ENCODE data around the gene FOXD4L6. TPM values are rescaled to one million over a fixed set of nuclear protein-coding genes. Genes with fewer than 3 reads are reported as not detected.
"Not testable (repeated sequence)": the region's sequence is repeated elsewhere in the genome, so short reads cannot be mapped to it uniquely, and the experiment has no call there.

The FOXD4L6 gene
- total RNA-seq, 1 experiment from 2014 or later: 0.54 TPM

DNA sequence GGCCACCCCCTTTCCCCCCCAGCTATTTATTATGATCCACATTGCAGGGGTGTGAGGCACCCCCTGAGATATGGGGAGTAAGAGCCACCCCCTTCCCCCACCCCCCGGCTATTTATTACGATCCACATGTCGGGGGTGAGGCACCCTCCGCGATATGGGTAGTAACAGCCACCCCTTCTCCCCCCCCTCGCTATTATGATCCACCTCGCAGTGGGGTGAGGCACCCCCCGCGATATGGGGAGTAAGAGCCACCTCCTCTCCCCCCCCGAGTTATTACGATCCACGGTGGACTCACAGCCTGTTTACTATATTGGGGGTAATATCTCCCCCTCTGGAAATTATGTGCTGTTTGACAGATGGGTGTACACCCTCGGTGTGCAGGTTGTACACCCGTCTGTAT is 15.1 kb downstream of the FOXD4L6 start:
- H2AFZ ChIP-seq (ENCODE audit: low read depth, low read length, poor library complexity, severe bottlenecking); H3K4me3 ChIP-seq (replicated peaks in 1 of 2; ENCODE audit: low read depth in 1 of 2, low read length in 2 of 2); intact Hi-C loops (cut with micrococcal nuclease); BruUV-seq (replicated peaks); H3K27ac ChIP-seq (ENCODE audit: low read depth, low read length); RAD21 ChIA-PET (ENCODE audit: low non-redundant PET in 1 of 2, low total read pairs in 2 of 2, uncharacterized antibody in 2 of 2, unreplicated experiment in 2 of 2); H3K79me2 ChIP-seq (ENCODE audit: insufficient read depth, low read length); DNase-seq (ENCODE audit: low read depth, low spot score); H3K4me1 ChIP-seq (ENCODE audit: control insufficient read depth in 1 of 2, insufficient read depth in 2 of 2, low read length in 2 of 2); H3K36me3 ChIP-seq (ENCODE audit: control insufficient read depth in 1 of 2, insufficient read depth in 2 of 2, low read length in 2 of 2); H3K9ac ChIP-seq (ENCODE audit: low read length); H3K27me3 ChIP-seq (ENCODE audit: insufficient read depth, low read length); H3K9me3 ChIP-seq (ENCODE audit: control insufficient read depth in 1 of 2, insufficient read depth in 1 of 2, low read depth in 1 of 2, low read length in 2 of 2); H3K9me2 ChIP-seq (ENCODE audit: insufficient read depth); ATAC-seq; CTCF ChIA-PET; POLR2A ChIA-PET; H4K20me1 ChIP-seq (ENCODE audit: insufficient read depth); H3K4me2 ChIP-seq (ENCODE audit: low read length): not testable (repeated sequence)

DNA sequence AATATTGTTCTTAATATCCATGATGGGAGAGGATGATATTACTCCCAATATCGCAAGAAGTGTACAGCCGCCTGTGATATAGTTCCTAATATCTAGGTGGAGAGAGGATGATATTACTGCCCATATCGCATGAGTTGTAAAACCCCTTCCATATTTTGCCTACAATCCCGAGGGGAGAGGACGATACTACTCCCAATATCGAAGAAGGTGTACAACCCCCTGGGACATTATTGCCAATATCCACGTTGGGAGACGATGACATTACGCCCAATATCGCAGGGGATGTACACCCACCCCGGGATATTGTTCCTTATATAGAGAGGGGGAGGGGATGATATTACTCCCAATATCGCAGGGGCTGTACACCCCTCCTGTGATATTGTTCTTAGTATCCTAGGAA is 17.1 kb downstream of the FOXD4L6 start:
- H4K20me1 ChIP-seq (ENCODE audit: insufficient read depth); H3K79me2 ChIP-seq (ENCODE audit: insufficient read depth, low read length); intact Hi-C loops (cut with micrococcal nuclease); ATAC-seq; H3K4me3 ChIP-seq (replicated peaks in 1 of 2; ENCODE audit: low read depth in 1 of 2, low read length in 2 of 2); H3K9me3 ChIP-seq (ENCODE audit: control insufficient read depth in 1 of 2, insufficient read depth in 1 of 2, low read depth in 1 of 2, low read length in 2 of 2); H3K27ac ChIP-seq (ENCODE audit: low read depth, low read length); RAD21 ChIA-PET (ENCODE audit: low non-redundant PET in 1 of 2, low total read pairs in 2 of 2, uncharacterized antibody in 2 of 2, unreplicated experiment in 2 of 2); CTCF ChIA-PET; BruUV-seq (replicated peaks); H3K27me3 ChIP-seq (ENCODE audit: insufficient read depth, low read length); H3K4me2 ChIP-seq (ENCODE audit: low read length); H2AFZ ChIP-seq (ENCODE audit: low read depth, low read length, poor library complexity, severe bottlenecking); H3K36me3 ChIP-seq (ENCODE audit: control insufficient read depth in 1 of 2, insufficient read depth in 2 of 2, low read length in 2 of 2); H3K9me2 ChIP-seq (ENCODE audit: insufficient read depth); H3K4me1 ChIP-seq (ENCODE audit: control insufficient read depth in 1 of 2, insufficient read depth in 2 of 2, low read length in 2 of 2); H3K9ac ChIP-seq (ENCODE audit: low read length); POLR2A ChIA-PET; DNase-seq (ENCODE audit: low read depth, low spot score): not testable (repeated sequence)

DNA sequence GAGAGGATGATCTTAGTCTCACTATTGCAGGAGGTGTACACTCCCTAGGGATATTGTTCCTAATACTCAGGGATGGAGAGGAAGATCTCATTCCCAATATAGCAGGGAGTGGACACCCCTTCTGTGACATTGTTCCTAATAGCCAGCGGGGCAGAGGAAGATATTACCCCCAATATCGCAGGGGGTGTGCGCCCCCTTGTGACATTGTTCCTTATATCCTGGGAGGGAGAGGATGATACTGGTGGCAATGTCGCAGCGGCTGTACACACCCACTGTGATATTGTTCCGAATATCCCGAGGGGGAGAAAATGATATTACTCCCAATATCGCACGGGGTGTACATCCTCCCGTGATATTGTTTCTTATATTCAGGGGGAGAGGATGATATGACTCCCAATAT is 17.6 kb downstream of the FOXD4L6 start:
- H3K9me2 ChIP-seq (ENCODE audit: insufficient read depth); BruUV-seq (replicated peaks); H3K27ac ChIP-seq (ENCODE audit: low read depth, low read length); RAD21 ChIA-PET (ENCODE audit: low non-redundant PET in 1 of 2, low total read pairs in 2 of 2, uncharacterized antibody in 2 of 2, unreplicated experiment in 2 of 2); H3K79me2 ChIP-seq (ENCODE audit: insufficient read depth, low read length); CTCF ChIA-PET; H3K27me3 ChIP-seq (ENCODE audit: insufficient read depth, low read length); H3K9me3 ChIP-seq (ENCODE audit: control insufficient read depth in 1 of 2, insufficient read depth in 1 of 2, low read depth in 1 of 2, low read length in 2 of 2); H3K4me3 ChIP-seq (replicated peaks in 1 of 2; ENCODE audit: low read depth in 1 of 2, low read length in 2 of 2); ATAC-seq; H3K4me1 ChIP-seq (ENCODE audit: control insufficient read depth in 1 of 2, insufficient read depth in 2 of 2, low read length in 2 of 2); DNase-seq (ENCODE audit: low read depth, low spot score); H3K36me3 ChIP-seq (ENCODE audit: control insufficient read depth in 1 of 2, insufficient read depth in 2 of 2, low read length in 2 of 2); H2AFZ ChIP-seq (ENCODE audit: low read depth, low read length, poor library complexity, severe bottlenecking); H3K4me2 ChIP-seq (ENCODE audit: low read length); H3K9ac ChIP-seq (ENCODE audit: low read length); H4K20me1 ChIP-seq (ENCODE audit: insufficient read depth); intact Hi-C loops (cut with micrococcal nuclease); POLR2A ChIA-PET: not testable (repeated sequence)
- TF ChIP-seq RAD21 (IDR thresholded peaks at IDR 0.05; ENCODE audit: low read depth): 0 out of 2 replicates have a peak, but pooled peaks have one; percentile 13

DNA sequence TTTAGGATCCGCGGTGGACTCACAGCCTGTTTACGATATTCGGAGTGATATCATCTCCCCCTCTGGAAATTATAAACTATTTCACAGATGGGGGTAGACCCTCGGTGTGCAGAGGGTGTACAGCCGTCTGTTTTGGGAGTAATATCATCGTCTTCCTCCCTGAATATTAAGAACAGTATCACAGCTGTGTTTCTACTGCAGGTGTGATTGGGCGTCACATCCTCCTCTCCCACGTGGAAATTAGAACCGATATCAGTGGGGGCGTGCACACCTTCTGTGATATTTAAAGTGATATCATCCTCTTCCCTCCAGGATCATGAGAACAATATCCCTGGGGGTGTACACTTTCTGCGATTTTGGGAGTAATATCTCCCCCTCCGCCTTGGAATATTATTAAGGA is 19.2 kb downstream of the FOXD4L6 start:
- H3K4me1 ChIP-seq (ENCODE audit: control insufficient read depth in 1 of 2, insufficient read depth in 2 of 2, low read length in 2 of 2); H2AFZ ChIP-seq (ENCODE audit: low read depth, low read length, poor library complexity, severe bottlenecking); POLR2A ChIA-PET; DNase-seq (ENCODE audit: low read depth, low spot score); H3K36me3 ChIP-seq (ENCODE audit: control insufficient read depth in 1 of 2, insufficient read depth in 2 of 2, low read length in 2 of 2); H3K9me2 ChIP-seq (ENCODE audit: insufficient read depth); RAD21 ChIA-PET (ENCODE audit: low non-redundant PET in 1 of 2, low total read pairs in 2 of 2, uncharacterized antibody in 2 of 2, unreplicated experiment in 2 of 2); H3K9me3 ChIP-seq (ENCODE audit: control insufficient read depth in 1 of 2, insufficient read depth in 1 of 2, low read depth in 1 of 2, low read length in 2 of 2); H3K9ac ChIP-seq (ENCODE audit: low read length); H3K27me3 ChIP-seq (ENCODE audit: insufficient read depth, low read length); CTCF ChIA-PET; H3K79me2 ChIP-seq (ENCODE audit: insufficient read depth, low read length); H3K27ac ChIP-seq (ENCODE audit: low read depth, low read length); H3K4me2 ChIP-seq (ENCODE audit: low read length); intact Hi-C loops (cut with micrococcal nuclease); H4K20me1 ChIP-seq (ENCODE audit: insufficient read depth); H3K4me3 ChIP-seq (replicated peaks in 1 of 2; ENCODE audit: low read depth in 1 of 2, low read length in 2 of 2); BruUV-seq (replicated peaks): not testable (repeated sequence)
- peak; percentile 53 for ATAC-seq

DNA sequence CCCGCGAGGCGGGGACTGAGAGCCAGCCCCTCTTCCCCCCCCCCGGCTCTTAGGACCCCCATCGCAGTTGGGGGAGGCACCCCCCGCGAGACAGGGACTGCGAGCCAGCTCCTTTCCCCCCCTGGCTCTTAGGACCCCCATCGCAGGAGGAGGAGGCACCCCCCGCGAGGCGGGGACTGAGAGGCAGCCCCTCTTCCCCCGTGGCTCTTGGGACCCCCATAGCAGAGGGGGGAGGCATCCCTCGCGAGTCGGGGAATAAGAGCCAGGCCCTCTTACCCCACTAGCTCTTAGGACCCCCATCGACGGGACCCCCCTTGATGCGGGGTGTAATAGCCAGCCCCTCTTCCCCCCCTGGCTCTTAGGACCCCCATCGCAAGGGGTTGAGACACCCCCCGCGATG is 19.7 kb downstream of the FOXD4L6 start:
- H3K9me3 ChIP-seq (ENCODE audit: control insufficient read depth in 1 of 2, insufficient read depth in 1 of 2, low read depth in 1 of 2, low read length in 2 of 2); H3K36me3 ChIP-seq (ENCODE audit: control insufficient read depth in 1 of 2, insufficient read depth in 2 of 2, low read length in 2 of 2); BruUV-seq (replicated peaks); DNase-seq (ENCODE audit: low read depth, low spot score); CTCF ChIA-PET; ATAC-seq; H3K4me2 ChIP-seq (ENCODE audit: low read length); H4K20me1 ChIP-seq (ENCODE audit: insufficient read depth); H3K4me1 ChIP-seq (ENCODE audit: control insufficient read depth in 1 of 2, insufficient read depth in 2 of 2, low read length in 2 of 2); H3K9me2 ChIP-seq (ENCODE audit: insufficient read depth); RAD21 ChIA-PET (ENCODE audit: low non-redundant PET in 1 of 2, low total read pairs in 2 of 2, uncharacterized antibody in 2 of 2, unreplicated experiment in 2 of 2); H3K4me3 ChIP-seq (replicated peaks in 1 of 2; ENCODE audit: low read depth in 1 of 2, low read length in 2 of 2); POLR2A ChIA-PET; intact Hi-C loops (cut with micrococcal nuclease); H3K27me3 ChIP-seq (ENCODE audit: insufficient read depth, low read length); H3K9ac ChIP-seq (ENCODE audit: low read length); H3K79me2 ChIP-seq (ENCODE audit: insufficient read depth, low read length); H3K27ac ChIP-seq (ENCODE audit: low read depth, low read length); H2AFZ ChIP-seq (ENCODE audit: low read depth, low read length, poor library complexity, severe bottlenecking): not testable (repeated sequence)

All from HCT116 (cell line).